Peyer's patch (tissue), 4 donors: ENCODE results near the gene EPS8L1.

Experiments used
- POLR2A ChIP-seq, 2 donors: fragments of 450-650 bp; IDR thresholded peaks; one replicate each; pipeline ENCODE4 v1.5.1; 2017; ENCODE audit warnings: antibody characterized with exemption in 2 of 2, mild to moderate bottlenecking in 2 of 2, moderate library complexity in 2 of 2
- TF ChIP-seq, protein P1 (sequence below), 6 experiments: fragments of 450-650 bp in 4 of 6; fragments of 200-600 bp in 2 of 6; sonication (generic) in 1 of 6; IDR thresholded peaks; one replicate each; pipeline ENCODE4 v1.5.1; 2017 to 2019; ENCODE audit warnings: antibody characterized with exemption in 6 of 6, mild to moderate bottlenecking in 3 of 6, moderate library complexity in 1 of 6

DNA sequence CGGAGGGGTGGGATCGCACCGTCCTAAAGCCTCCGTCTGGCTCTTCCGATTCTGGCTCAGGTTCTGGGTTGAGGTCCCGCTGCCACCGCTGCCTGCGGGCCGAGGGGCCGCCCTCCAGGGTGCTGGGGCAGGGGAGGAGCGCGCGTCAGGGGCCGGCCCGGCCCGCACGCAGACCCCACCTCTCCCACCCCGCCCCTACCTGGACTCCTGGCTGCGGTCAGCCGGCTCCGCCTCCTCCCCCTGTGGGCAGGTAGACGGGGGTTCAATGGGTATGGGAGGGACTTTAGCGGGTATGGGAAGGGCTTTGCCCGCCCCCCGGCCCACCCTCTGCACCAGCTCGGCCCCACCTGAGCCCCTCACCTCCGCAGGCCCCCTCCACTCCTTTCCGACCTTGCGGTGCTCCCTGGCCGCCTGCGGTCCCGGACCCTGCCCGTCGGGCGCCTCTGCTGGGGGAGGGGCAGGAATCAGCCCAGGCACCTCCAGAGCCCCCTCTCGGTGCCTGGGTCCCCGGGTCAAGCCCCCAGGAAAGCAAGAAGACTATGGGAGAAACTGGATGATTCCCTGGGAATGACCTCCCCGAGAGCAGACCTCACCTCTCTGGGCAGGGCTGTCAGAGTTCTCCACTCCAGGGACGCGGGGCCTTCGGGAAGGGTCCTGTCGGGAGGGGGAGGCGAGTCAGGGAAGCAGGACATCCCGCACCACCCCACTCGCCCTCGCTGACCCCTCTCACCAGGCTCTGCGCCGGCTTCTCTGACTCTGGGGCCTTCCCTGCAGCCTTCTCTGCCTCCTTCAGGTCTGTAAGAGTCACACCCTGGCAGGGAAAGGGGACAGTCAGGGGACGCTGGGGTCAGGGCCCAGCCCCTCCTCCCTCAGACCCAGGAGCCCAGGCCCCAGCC lies 17.0 kb downstream of the EPS8L1 start:
- TF ChIP-seq, protein P1, sequence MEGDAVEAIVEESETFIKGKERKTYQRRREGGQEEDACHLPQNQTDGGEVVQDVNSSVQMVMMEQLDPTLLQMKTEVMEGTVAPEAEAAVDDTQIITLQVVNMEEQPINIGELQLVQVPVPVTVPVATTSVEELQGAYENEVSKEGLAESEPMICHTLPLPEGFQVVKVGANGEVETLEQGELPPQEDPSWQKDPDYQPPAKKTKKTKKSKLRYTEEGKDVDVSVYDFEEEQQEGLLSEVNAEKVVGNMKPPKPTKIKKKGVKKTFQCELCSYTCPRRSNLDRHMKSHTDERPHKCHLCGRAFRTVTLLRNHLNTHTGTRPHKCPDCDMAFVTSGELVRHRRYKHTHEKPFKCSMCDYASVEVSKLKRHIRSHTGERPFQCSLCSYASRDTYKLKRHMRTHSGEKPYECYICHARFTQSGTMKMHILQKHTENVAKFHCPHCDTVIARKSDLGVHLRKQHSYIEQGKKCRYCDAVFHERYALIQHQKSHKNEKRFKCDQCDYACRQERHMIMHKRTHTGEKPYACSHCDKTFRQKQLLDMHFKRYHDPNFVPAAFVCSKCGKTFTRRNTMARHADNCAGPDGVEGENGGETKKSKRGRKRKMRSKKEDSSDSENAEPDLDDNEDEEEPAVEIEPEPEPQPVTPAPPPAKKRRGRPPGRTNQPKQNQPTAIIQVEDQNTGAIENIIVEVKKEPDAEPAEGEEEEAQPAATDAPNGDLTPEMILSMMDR (IDR thresholded peaks at IDR 0.05): no peak
- no peak for TF ChIP-seq POLR2A (IDR thresholded peaks at IDR 0.05)
